KMS-11 (cell line): ENCODE data around the gene INTS6.

Source experiments
- H2AFZ ChIP-seq: fragments of 200-600 bp; sonication (generic); 2 replicates; pipeline ENCODE4 v1.6.1; 2016; ENCODE audit warnings: antibody characterized with exemption, mixed run types, low read depth
- H3K27ac ChIP-seq: fragments of 200-600 bp; sonication (generic); 2 replicates; pipeline ENCODE4 v1.6.1; 2016; ENCODE audit warnings: mild to moderate bottlenecking, mixed run types
- H3K27me3 ChIP-seq: fragments of 200-600 bp; sonication (generic); 2 replicates; pipeline ENCODE4 v1.6.1; 2017; ENCODE audit warnings: mild to moderate bottlenecking, low read depth, mixed run types, moderate library complexity; ENCODE audit not compliant: insufficient read depth
- H3K36me3 ChIP-seq: fragments of 200-600 bp; sonication (generic); 2 replicates; pipeline ENCODE4 v1.6.1; 2017; ENCODE audit warnings: mild to moderate bottlenecking, mixed run types; ENCODE audit not compliant: insufficient read depth
- H3K4me1 ChIP-seq: fragments of 200-600 bp; sonication (generic); 2 replicates; pipeline ENCODE4 v1.6.1; 2016; ENCODE audit warnings: mild to moderate bottlenecking, low read depth, mixed run types; ENCODE audit not compliant: poor library complexity, severe bottlenecking
- H3K4me2 ChIP-seq: fragments of 200-600 bp; sonication (generic); 2 replicates; pipeline ENCODE4 v1.7.0; 2016; ENCODE audit warnings: mild to moderate bottlenecking, mixed run types
- H3K4me3 ChIP-seq: fragments of 200-600 bp; sonication (generic); IDR thresholded peaks from 2 replicates; pipeline ENCODE4 v1.6.1; 2017; ENCODE audit warnings: low read depth, low read length, mixed read lengths; ENCODE audit not compliant: insufficient read depth
- H3K79me2 ChIP-seq: fragments of 200-600 bp; sonication (generic); 2 replicates; pipeline ENCODE4 v1.6.1; 2016; ENCODE audit warnings: low read depth, mixed run types; ENCODE audit not compliant: insufficient read depth
- H3K9ac ChIP-seq: fragments of 200-600 bp; sonication (generic); 2 replicates; pipeline ENCODE4 v1.6.1; 2016; ENCODE audit warnings: mild to moderate bottlenecking, mixed run types
- H4K20me1 ChIP-seq: fragments of 200-600 bp; sonication (generic); 2 replicates; pipeline ENCODE4 v1.6.1; 2016; ENCODE audit warnings: mild to moderate bottlenecking, mixed run types; ENCODE audit not compliant: insufficient read depth
- TF ChIP-seq, protein P1 (sequence below): fragments of 200-600 bp; sonication (generic); conservative IDR thresholded peaks from 2 replicates; pipeline ENCODE4 v1.6.1; 2017; ENCODE audit warnings: low read depth, mild to moderate bottlenecking, antibody characterized with exemption, low read length, moderate library complexity, mixed read lengths

The INTS6 gene

DNA sequence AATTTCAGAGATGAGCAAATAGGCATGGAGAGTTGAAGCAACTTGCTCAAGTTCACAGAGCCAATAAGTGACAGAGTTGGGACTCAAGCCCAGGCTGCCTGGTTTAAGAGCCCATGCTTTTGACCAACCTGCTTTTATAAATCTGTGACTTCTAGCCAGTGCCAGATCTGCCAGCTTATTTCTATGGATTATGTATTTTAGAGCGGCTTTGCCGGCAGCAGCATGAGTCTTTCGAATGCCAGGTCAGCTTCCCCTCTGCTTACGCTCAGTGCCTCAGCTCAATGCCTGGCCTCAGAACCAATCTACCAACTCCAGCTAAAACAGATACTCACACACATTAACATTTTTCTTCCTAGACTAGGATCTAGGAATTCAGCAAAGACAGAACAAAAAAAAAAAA is 111.0 kb downstream of the INTS6 start:
- Histone ChIP-seq H3K4me2 (no peak overlapping the region), H3K9ac (no peak overlapping the region), H3K4me1 (peaks cover 13% of the 10 kb centered on the region), H4K20me1 (no peaks in the 10 kb centered on the region), H3K4me3 (no peak overlapping the region), H3K36me3 (no peaks in the 10 kb centered on the region), H3K27me3 (no peaks in the 10 kb centered on the region), H3K79me2 (no peaks in the 10 kb centered on the region), H2AFZ (no peak overlapping the region), H3K27ac (no peak overlapping the region)
- TF ChIP-seq, protein P1, sequence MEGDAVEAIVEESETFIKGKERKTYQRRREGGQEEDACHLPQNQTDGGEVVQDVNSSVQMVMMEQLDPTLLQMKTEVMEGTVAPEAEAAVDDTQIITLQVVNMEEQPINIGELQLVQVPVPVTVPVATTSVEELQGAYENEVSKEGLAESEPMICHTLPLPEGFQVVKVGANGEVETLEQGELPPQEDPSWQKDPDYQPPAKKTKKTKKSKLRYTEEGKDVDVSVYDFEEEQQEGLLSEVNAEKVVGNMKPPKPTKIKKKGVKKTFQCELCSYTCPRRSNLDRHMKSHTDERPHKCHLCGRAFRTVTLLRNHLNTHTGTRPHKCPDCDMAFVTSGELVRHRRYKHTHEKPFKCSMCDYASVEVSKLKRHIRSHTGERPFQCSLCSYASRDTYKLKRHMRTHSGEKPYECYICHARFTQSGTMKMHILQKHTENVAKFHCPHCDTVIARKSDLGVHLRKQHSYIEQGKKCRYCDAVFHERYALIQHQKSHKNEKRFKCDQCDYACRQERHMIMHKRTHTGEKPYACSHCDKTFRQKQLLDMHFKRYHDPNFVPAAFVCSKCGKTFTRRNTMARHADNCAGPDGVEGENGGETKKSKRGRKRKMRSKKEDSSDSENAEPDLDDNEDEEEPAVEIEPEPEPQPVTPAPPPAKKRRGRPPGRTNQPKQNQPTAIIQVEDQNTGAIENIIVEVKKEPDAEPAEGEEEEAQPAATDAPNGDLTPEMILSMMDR: no peak

GRCh38 chr13:51341232-51341631 is 111.6 kb downstream of the INTS6 start:
- no peak overlapping the region for H2AFZ ChIP-seq
- no peak overlapping the region for H3K4me3 ChIP-seq
- TF ChIP-seq, protein P1: no peak
- H3K36me3 ChIP-seq: no peaks in the 10 kb centered on the region
- no peak overlapping the region for H3K27ac ChIP-seq
- no peak overlapping the region for H3K4me2 ChIP-seq
- H3K4me1 ChIP-seq: peaks cover 9% of the 10 kb centered on the region
- no peaks in the 10 kb centered on the region for H3K27me3 ChIP-seq
- no peaks in the 10 kb centered on the region for H3K79me2 ChIP-seq
- no peaks in the 10 kb centered on the region for H4K20me1 ChIP-seq
- no peak overlapping the region for H3K9ac ChIP-seq

DNA sequence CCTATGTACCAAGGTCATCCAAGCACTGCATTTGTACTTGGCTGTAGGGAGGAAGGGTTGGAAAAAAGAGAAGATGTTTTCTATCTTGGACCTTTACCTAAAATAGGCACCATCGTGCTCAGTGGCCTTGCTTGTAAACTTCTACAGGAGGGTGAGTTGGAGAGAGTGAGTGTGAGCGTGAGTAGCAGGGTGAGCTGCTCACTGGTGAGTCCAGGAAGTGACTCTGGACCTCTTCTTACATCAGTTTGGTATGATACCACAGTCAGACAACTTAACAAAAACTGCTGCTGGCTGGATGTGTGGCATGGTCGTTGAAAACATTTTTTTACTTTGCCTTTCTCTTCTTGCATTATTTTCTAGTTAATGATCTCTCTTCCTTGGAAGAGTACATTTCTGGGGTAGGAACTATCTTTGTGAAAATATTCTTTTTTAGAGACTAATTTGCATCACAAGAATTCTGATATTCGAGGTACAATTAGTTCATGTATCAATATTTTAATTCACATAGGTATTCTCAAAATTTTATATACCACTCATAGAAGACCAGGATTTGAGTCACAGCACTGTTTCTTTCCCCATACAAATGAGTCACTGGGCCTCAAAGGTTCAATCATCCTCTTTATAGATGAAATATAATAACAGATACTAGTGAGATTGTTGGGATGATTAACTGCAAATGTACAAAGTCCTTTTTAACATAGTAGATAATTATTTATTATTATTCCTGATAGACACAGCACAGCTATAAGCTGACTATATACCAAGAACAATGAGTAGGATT is 112.7 kb downstream of the INTS6 start:
- H3K27me3 ChIP-seq: no peaks in the 10 kb centered on the region
- H4K20me1 ChIP-seq: no peaks in the 10 kb centered on the region
- H3K36me3 ChIP-seq: no peaks in the 10 kb centered on the region
- H3K4me2 ChIP-seq: no peak overlapping the region
- H3K27ac ChIP-seq: no peak overlapping the region
- H3K4me3 ChIP-seq: no peak overlapping the region
- no peak overlapping the region for H2AFZ ChIP-seq
- TF ChIP-seq, protein P1: no peak
- H3K4me1 ChIP-seq: peaks cover 6% of the 10 kb centered on the region
- no peaks in the 10 kb centered on the region for H3K79me2 ChIP-seq
- no peak overlapping the region for H3K9ac ChIP-seq

DNA sequence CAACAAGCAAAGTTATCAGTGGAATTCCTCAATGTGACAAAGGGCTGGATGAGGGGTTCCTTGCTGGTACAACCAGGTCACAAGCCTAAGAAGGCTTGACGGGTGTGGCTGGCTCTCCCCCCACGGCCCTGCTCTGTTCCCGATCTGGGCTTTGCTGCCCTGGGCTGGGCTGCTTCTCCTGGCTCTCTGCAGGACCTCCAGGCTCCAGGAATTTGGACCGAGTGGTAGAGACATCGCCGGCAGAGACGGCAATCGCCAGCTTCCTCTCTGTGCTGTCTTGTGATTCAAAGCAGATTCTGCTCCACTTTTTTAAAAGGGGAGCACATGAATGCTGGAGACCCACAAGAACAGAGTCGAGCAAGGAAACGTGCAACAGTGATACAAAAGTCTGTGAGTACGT is 113.5 kb downstream of the INTS6 start, which contains the start of gene SERPINE3:
SERPINE3 (plus strand) TSS at position 338 of the 400 bp plus-strand sequence. CDS start 1,401 bp downstream, outside the sequence.
- Histone ChIP-seq H3K36me3 (no peaks in the 10 kb centered on the region), H4K20me1 (no peaks in the 10 kb centered on the region), H2AFZ (no peak within 1 kb of the TSS), H3K4me1 (peaks cover 6% of the 10 kb centered on the region), H3K79me2 (no peaks in the 10 kb centered on the region), H3K27me3 (no peaks in the 10 kb centered on the region), H3K9ac (no peak within 1 kb of the TSS), H3K4me2 (no peak within 1 kb of the TSS), H3K27ac (no peak within 1 kb of the TSS), H3K4me3 (no peak within 1 kb of the TSS)
- TF ChIP-seq, protein P1: no peak
